DND-41 (cell line): Measurements from ENCODE around the gene TRIM56.
A peak's percentile ranks its signal among the peaks of the same experiment; 100 is the strongest.

Source experiments
- ATAC-seq: fragments of 200-7000 bp; cut with Tn5 transposase; 3 replicates; pipeline ENCODE4 v1.9.1; 2021; ENCODE audit warnings: low read depth; ENCODE audit not compliant: insufficient read depth
- DNase-seq: peaks from one replicate; pipeline ENCODE4 v3.0.0-alpha.2; 2020
- H2AFZ ChIP-seq: 2 replicates; pipeline ENCODE4 v1.6.0; 2012; ENCODE audit warnings: low read depth, low read length
- H3K27ac ChIP-seq: 2 replicates; pipeline ENCODE4 v1.5.1; 2012; ENCODE audit warnings: low read length, inconsistent platforms
- H3K27me3 ChIP-seq: fragments of 200-600 bp; sonication (generic); 2 replicates; pipeline ENCODE4 v1.6.0; 2012; ENCODE audit warnings: low read length, mild to moderate bottlenecking, inconsistent platforms; ENCODE audit not compliant: insufficient read depth, poor library complexity
- H3K36me3 ChIP-seq: 2 replicates; pipeline ENCODE4 v1.5.1; 2012; ENCODE audit warnings: low read length, inconsistent platforms; ENCODE audit not compliant: insufficient read depth
- H3K4me1 ChIP-seq: 2 replicates; pipeline ENCODE4 v1.5.1; 2012; ENCODE audit warnings: mild to moderate bottlenecking, low read length; ENCODE audit not compliant: insufficient read depth
- H3K4me2 ChIP-seq: 2 replicates; pipeline ENCODE4 v1.6.0; 2012; ENCODE audit warnings: mild to moderate bottlenecking, moderate library complexity, low read length, inconsistent platforms; ENCODE audit not compliant: insufficient read depth
- H3K4me3 ChIP-seq, 2 experiments: fragments of 200-600 bp in 1 of 2; shearing (Covaris generic) in 1 of 2; 2 replicates each; pipeline ENCODE4 v1.5.1; 2012 to 2016; ENCODE audit warnings: inconsistent platforms in 2 of 2, low read length in 2 of 2, mild to moderate bottlenecking in 2 of 2, low read depth in 1 of 2, moderate library complexity in 1 of 2
- H3K79me2 ChIP-seq: 2 replicates; pipeline ENCODE4 v1.6.0; 2012; ENCODE audit warnings: low read length, inconsistent platforms; ENCODE audit not compliant: insufficient read depth
- H3K9ac ChIP-seq: 2 replicates; pipeline ENCODE4 v1.6.0; 2012; ENCODE audit warnings: low read depth, mild to moderate bottlenecking, inconsistent platforms, low read length, moderate library complexity
- H3K9me3 ChIP-seq: 2 replicates; pipeline ENCODE4 v1.5.1; 2012; ENCODE audit warnings: low read length, moderate library complexity, mild to moderate bottlenecking, inconsistent platforms; ENCODE audit not compliant: insufficient read depth, severe bottlenecking
- H4K20me1 ChIP-seq: 2 replicates; pipeline ENCODE4 v1.6.0; 2012; ENCODE audit warnings: low read length; ENCODE audit not compliant: insufficient read depth
- CTCF ChIP-seq: IDR thresholded peaks from 2 replicates; pipeline ENCODE4 v1.5.1; 2012; ENCODE audit warnings: borderline replicate concordance, low read length, moderate library complexity, mild to moderate bottlenecking; ENCODE audit not compliant: poor library complexity, severe bottlenecking; ENCODE audit errors: extremely low read depth
- EZH2 ChIP-seq: IDR thresholded peaks from 3 replicates; pipeline ENCODE4 v1.6.1; 2012; ENCODE audit warnings: borderline replicate concordance, low read depth, mild to moderate bottlenecking, moderate library complexity, low read length, inconsistent platforms; ENCODE audit not compliant: severe bottlenecking

The TRIM56 gene

GRCh38 chr7:101094791-101095375 is 9.6 kb downstream of the TRIM56 start:
- H3K4me2 ChIP-seq, result no peak overlapping the region

GRCh38 chr7:101096331-101096956 is 11.2 kb downstream of the TRIM56 start:
- no peak for DNase-seq
- no peaks in the 10 kb centered on the region for H3K36me3 ChIP-seq
- no peaks in the 10 kb centered on the region for H3K79me2 ChIP-seq
- H3K9ac ChIP-seq, result no peak overlapping the region
- no peaks in the 10 kb centered on the region for H3K9me3 ChIP-seq
- TF ChIP-seq CTCF, result no peak
- no peak for TF ChIP-seq EZH2
- no peak overlapping the region for H3K4me3 ChIP-seq
- no peak for ATAC-seq
- no peaks in the 10 kb centered on the region for H3K4me1 ChIP-seq
- no peak overlapping the region for H3K27ac ChIP-seq
- H2AFZ ChIP-seq, result no peak overlapping the region
- H3K27me3 ChIP-seq, result no peaks in the 10 kb centered on the region
- H4K20me1 ChIP-seq, result peaks cover 23% of the 10 kb centered on the region
- no peak overlapping the region for H3K4me2 ChIP-seq

More at GRCh38 chr7:101094791-101095375, 9.6 kb downstream of the TRIM56 start:
- H3K9me3 ChIP-seq, result no peaks in the 10 kb centered on the region
- no peaks in the 10 kb centered on the region for H3K4me1 ChIP-seq
- peaks cover 10% of the 10 kb centered on the region for H3K79me2 ChIP-seq
- ATAC-seq (0 out of 3 replicates have a peak, but pooled peaks have one; percentile 32), DNase-seq (no peak)
- H3K9ac ChIP-seq, result no peak overlapping the region
- TF ChIP-seq EZH2 (no peak), CTCF (peak; percentile 67)
- peaks cover 27% of the 10 kb centered on the region for H4K20me1 ChIP-seq
- H2AFZ ChIP-seq, result no peak overlapping the region
- no peak overlapping the region for H3K27ac ChIP-seq
- no peaks in the 10 kb centered on the region for H3K27me3 ChIP-seq
- peaks cover 14% of the 10 kb centered on the region for H3K36me3 ChIP-seq
- H3K4me3 ChIP-seq, result no peak overlapping the region

DNA sequence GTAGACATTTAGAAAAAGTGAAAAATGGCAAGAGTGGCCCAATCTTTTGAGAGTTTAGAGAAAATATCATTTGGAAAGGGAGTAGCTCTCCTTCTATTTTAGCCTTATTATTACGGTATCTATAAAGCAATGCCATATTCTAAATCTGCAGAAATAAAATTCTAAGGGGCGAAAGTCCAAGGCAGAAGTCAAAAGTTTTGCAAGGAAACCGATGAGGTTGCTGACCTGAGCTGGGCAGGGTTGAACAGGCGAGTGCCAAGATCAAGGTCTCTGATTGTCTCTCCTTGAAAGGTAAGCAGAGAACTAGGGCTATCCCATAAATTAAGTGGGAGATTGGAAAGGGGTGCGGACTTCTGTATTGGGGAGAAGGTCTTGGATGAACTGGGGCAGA is 11.7 kb downstream of the TRIM56 start:
- H3K9ac ChIP-seq, result no peak overlapping the region
- ATAC-seq (no peak), DNase-seq (no peak)
- TF ChIP-seq EZH2, result no peak
- TF ChIP-seq CTCF, result no peak
- no peak overlapping the region for H3K4me3 ChIP-seq
- no peak overlapping the region for H2AFZ ChIP-seq
- no peaks in the 10 kb centered on the region for H3K79me2 ChIP-seq
- no peak overlapping the region for H3K27ac ChIP-seq
- H3K27me3 ChIP-seq, result no peaks in the 10 kb centered on the region
- no peak overlapping the region for H3K4me2 ChIP-seq
- no peaks in the 10 kb centered on the region for H3K4me1 ChIP-seq
- peaks cover 23% of the 10 kb centered on the region for H4K20me1 ChIP-seq
- no peaks in the 10 kb centered on the region for H3K9me3 ChIP-seq
- H3K36me3 ChIP-seq, result no peaks in the 10 kb centered on the region
